ENCODE data around the gene ANO9. TPM values are rescaled to one million over a fixed set of nuclear protein-coding genes. Genes with fewer than 3 reads are reported as not detected.
A peak's percentile ranks its signal among the peaks of the same experiment; 100 is the strongest.

Gene ANO9
- total RNA-seq, 2 donors from 2014 or later = 15.6 to 26.4 TPM

DNA sequence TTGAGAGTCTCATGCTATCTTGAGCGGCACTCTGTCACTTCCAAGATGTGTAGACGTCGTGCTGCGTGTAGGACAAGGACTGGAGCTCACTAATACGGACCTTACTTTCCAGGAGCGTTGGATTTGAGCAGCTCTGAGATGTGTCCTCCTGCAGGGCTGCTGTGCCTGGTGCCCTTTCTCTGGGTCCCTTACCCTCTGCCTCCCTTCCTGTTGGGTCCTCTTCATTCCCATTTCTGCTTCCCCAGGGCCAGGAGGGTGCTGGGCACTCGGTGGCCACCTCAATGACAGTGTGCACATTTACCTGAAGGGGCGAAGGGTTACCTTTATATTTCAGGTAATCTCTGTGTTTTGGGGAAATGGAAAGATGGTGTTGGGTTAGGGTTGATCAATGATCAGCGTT, 12.2 kb upstream of the ANO9 start:
- H3K9me3 ChIP-seq = no peaks in the 10 kb centered on the region
- H3K27ac ChIP-seq = no peak overlapping the region
- no peaks in the 10 kb centered on the region for H3K27me3 ChIP-seq
- intact Hi-C loops (cut with DNase I) = no loop called here
- H3K4me3 ChIP-seq = no peak overlapping the region
- TF ChIP-seq, protein P1, sequence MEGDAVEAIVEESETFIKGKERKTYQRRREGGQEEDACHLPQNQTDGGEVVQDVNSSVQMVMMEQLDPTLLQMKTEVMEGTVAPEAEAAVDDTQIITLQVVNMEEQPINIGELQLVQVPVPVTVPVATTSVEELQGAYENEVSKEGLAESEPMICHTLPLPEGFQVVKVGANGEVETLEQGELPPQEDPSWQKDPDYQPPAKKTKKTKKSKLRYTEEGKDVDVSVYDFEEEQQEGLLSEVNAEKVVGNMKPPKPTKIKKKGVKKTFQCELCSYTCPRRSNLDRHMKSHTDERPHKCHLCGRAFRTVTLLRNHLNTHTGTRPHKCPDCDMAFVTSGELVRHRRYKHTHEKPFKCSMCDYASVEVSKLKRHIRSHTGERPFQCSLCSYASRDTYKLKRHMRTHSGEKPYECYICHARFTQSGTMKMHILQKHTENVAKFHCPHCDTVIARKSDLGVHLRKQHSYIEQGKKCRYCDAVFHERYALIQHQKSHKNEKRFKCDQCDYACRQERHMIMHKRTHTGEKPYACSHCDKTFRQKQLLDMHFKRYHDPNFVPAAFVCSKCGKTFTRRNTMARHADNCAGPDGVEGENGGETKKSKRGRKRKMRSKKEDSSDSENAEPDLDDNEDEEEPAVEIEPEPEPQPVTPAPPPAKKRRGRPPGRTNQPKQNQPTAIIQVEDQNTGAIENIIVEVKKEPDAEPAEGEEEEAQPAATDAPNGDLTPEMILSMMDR (IDR thresholded peaks at IDR 0.05) = no peak
- TF ChIP-seq POLR2A (IDR thresholded peaks at IDR 0.05) = no peak
- ATAC-seq (no peak), DNase-seq (no peak)
- peaks cover 24% of the 10 kb centered on the region for H3K4me1 ChIP-seq
- WGBS, 2 donors = 86 to 88% methylated on average over 9 of the region's 9 CpGs
- peaks cover 0 to 7% of the 10 kb centered on the region in 2 donors for H3K36me3 ChIP-seq (replicated peaks in 1 of 2; ENCODE audit: insufficient read depth in 1 of 2, low read depth in 2 of 2)

DNA sequence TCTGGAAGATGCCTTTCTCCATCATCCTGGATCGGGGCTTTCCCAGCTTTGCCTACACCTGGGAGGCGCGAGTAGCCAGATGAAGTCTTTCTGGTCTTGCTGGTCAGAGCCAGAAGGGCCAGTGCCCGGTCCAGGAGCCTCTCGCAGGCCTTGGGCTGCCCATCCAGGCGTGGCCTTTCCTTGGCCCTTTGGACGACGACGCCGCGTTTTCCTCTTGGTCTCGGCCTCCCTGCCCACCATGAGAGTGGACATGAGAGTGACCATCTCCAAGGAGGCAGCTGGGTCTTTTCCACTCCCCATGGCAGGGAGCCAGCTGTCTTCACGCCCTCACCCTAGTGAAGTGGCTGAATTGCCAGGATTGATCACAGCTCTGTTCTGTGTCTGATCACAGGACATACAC, 11.8 kb upstream of the ANO9 start:
- no peaks in the 10 kb centered on the region for H3K27me3 ChIP-seq
- H3K4me3 ChIP-seq = no peak overlapping the region
- TF ChIP-seq POLR2A (IDR thresholded peaks at IDR 0.05) = no peak
- TF ChIP-seq, protein P1 (IDR thresholded peaks at IDR 0.05) = no peak
- 86 to 88% methylated on average over 6 to 11 of the region's 13 CpGs for WGBS, 2 donors
- no peak overlapping the region for H3K27ac ChIP-seq
- H3K9me3 ChIP-seq = no peaks in the 10 kb centered on the region
- H3K36me3 ChIP-seq (replicated peaks in 1 of 2; ENCODE audit: insufficient read depth in 1 of 2, low read depth in 2 of 2) = peaks cover 0 to 7% of the 10 kb centered on the region in 2 donors
- intact Hi-C loops (cut with DNase I) = no loop called here
- H3K4me1 ChIP-seq = peaks cover 29% of the 10 kb centered on the region
- ATAC-seq = no peak
- no peak for DNase-seq

DNA sequence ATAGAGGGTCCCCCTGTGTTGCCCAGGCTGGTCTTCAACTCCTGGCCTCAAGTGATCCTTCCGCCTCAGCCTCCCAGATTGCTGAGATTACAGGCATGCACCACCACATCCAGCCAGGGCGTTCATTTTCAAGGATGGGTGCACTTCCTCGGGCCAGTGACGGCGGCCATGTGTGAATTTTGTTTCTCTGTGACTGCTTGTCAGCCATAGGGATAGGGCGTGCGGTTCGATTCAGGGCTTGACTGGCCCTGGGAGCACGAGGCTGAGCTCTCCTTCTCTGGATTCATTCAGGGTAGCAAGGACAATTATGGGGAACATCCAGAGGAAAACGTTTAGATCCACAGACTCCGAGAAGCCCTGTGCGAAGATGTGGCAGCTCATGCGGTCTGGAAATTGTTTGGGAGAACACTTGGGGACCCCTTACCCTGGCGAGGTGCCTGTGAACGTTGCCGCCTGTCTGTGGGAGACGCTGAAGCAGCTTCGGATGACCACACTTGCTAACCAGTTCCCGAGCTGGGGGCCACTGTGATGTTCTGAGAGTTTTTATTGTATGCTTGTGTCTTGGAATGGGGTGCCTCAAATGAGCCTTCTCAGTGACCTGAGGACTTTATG, 11.2 kb upstream of the ANO9 start:
- peaks cover 0 to 7% of the 10 kb centered on the region in 2 donors for H3K36me3 ChIP-seq (replicated peaks in 1 of 2; ENCODE audit: insufficient read depth in 1 of 2, low read depth in 2 of 2)
- no peak overlapping the region for H3K4me3 ChIP-seq
- no peak for DNase-seq
- no peak for ATAC-seq
- H3K27ac ChIP-seq = no peak overlapping the region
- 86% methylated on average over 19 of the region's 19 CpGs for WGBS, 2 donors
- TF ChIP-seq POLR2A (IDR thresholded peaks at IDR 0.05) = no peak
- no peaks in the 10 kb centered on the region for H3K9me3 ChIP-seq
- H3K27me3 ChIP-seq = no peaks in the 10 kb centered on the region
- peaks cover 32% of the 10 kb centered on the region for H3K4me1 ChIP-seq
- intact Hi-C loops (cut with DNase I) = no loop called here

DNA sequence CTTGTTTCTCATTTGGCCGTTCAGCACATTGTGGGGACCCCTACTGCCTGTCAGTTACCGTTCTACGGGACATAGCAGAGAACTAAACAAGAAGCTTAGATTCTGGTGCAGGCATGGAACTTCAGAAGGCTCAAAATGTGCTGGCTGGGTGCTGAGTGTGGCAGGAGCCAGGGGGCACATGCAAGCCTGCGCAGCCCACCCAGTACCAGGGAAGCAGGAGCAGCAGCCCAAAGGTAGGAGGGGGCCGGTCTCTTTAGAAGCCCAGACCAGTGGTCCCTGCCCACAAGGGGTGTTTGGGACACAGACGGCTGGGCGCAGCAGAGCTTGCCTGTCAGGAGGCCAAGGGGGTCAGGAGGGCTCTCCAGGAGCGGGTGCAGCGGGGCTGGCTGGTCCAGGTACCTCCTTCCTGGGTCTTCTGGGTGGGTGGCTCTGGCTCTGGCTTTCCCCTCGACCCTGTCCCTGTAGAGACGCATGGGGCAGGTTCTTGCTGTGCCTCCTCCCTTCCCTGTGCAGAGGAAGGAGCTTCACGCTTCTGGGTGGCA, 10.5 kb upstream of the ANO9 start:
- H3K4me1 ChIP-seq = peaks cover 37% of the 10 kb centered on the region
- DNase-seq = no peak
- WGBS, 2 donors = 85 to 89% methylated on average over 3 to 12 of the region's 12 CpGs
- no peak overlapping the region for H3K4me3 ChIP-seq
- peaks cover 0 to 7% of the 10 kb centered on the region in 2 donors for H3K36me3 ChIP-seq (replicated peaks in 1 of 2; ENCODE audit: insufficient read depth in 1 of 2, low read depth in 2 of 2)
- no peak for ATAC-seq
- H3K9me3 ChIP-seq = no peaks in the 10 kb centered on the region
- TF ChIP-seq, protein P1 (IDR thresholded peaks at IDR 0.05) = no peak
- no peak for TF ChIP-seq POLR2A (IDR thresholded peaks at IDR 0.05)
- no peaks in the 10 kb centered on the region for H3K27me3 ChIP-seq
- no peak overlapping the region for H3K27ac ChIP-seq
- intact Hi-C loops (cut with DNase I) = no loop called here

DNA sequence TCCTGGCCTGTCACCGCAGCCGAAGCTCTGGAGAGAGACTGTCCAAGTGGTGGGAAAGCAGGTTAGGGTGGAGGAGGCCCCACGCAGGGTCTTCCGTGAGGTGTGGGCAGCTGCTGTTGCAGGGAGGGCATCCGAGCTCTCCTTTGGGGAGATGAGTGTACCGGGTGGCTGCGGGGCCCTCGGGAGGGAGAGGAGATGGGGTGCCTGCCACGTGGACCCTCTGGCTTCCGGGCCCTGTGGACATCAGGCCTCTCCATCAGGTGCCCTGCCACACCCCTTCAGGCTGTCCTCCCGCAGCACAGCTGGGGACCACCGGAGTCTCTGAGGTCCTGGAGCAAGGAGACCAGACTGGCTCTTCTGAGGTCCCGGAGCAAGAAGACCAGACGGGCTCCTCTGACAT, 9.9 kb upstream of the ANO9 start:
- peaks cover 0 to 7% of the 10 kb centered on the region in 2 donors for H3K36me3 ChIP-seq (replicated peaks in 1 of 2; ENCODE audit: insufficient read depth in 1 of 2, low read depth in 2 of 2)
- 87% methylated on average over 14 of the region's 14 CpGs; no CpG with 5 or more reads in 1 of the 2 donors for WGBS, 2 donors
- H3K4me3 ChIP-seq = no peak overlapping the region
- H3K9me3 ChIP-seq = no peaks in the 10 kb centered on the region
- intact Hi-C loops (cut with DNase I) = no loop called here
- H3K27ac ChIP-seq = peak overlapping the region in 1 of 4 donors; percentile 84
- no peaks in the 10 kb centered on the region for H3K27me3 ChIP-seq
- ATAC-seq (no peak), DNase-seq (no peak)
- peaks cover 37% of the 10 kb centered on the region for H3K4me1 ChIP-seq
- TF ChIP-seq, protein P1 (IDR thresholded peaks at IDR 0.05) = no peak
- TF ChIP-seq POLR2A (IDR thresholded peaks at IDR 0.05) = no peak
